ENCODE measurements around the gene ZNF148.

DNA sequence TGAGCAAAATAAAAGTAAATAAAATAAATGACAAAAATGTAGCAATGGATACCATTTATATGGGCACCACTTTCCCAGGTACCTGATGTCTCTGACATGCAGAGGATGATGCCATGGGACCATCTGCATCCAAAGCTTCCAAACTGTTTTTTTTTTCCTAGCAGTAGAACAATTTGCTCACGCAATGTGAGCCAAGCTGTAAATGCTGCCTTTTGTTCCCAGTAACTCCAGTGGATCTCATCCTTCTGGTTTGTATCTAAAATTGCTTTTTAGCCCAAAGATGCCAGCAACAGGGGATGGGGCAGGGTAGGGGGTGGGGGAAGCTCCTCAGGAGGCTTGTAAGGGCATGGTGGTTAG lies 195.3 kb downstream of the ZNF148 start:
- no peak for TF ChIP-seq POLR2AphosphoS5 (IDR thresholded peaks at IDR 0.05)
- TF ChIP-seq, protein P1, sequence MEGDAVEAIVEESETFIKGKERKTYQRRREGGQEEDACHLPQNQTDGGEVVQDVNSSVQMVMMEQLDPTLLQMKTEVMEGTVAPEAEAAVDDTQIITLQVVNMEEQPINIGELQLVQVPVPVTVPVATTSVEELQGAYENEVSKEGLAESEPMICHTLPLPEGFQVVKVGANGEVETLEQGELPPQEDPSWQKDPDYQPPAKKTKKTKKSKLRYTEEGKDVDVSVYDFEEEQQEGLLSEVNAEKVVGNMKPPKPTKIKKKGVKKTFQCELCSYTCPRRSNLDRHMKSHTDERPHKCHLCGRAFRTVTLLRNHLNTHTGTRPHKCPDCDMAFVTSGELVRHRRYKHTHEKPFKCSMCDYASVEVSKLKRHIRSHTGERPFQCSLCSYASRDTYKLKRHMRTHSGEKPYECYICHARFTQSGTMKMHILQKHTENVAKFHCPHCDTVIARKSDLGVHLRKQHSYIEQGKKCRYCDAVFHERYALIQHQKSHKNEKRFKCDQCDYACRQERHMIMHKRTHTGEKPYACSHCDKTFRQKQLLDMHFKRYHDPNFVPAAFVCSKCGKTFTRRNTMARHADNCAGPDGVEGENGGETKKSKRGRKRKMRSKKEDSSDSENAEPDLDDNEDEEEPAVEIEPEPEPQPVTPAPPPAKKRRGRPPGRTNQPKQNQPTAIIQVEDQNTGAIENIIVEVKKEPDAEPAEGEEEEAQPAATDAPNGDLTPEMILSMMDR (IDR thresholded peaks at IDR 0.05): no peak
